ENCODE data around the gene MOGAT2.
"Not testable (repeated sequence)": the region's sequence is repeated elsewhere in the genome, so short reads cannot be mapped to it uniquely, and the experiment has no call there.

The MOGAT2 gene

DNA sequence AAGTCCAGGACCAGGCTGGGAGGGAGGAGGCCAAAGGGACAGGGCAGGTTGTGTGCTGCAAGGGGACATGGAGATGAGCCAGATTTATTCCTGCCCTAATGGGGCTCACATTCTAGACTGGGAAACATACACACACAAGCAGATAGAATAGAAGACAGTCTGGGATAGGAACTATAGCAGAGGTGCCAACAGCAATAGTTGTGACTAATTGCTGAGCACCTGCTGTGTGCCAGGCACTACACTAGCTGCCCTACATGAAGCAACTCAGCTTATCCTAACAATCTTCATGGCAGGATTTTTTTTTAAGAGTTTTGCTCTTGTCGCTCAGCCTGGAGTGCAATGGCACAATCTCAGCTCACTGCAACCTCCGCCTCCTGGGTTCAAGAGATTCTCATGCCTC, 11.4 kb downstream of the MOGAT2 start:
- no peaks in the 10 kb centered on the region for H3K9me3 ChIP-seq (ENCODE audit: low read length)
- no peak overlapping the region for H3K4me3 ChIP-seq (ENCODE audit: low read length)
- no peak overlapping the region for H2AFZ ChIP-seq (ENCODE audit: low read depth, low read length)
- H3K27me3 ChIP-seq (ENCODE audit: insufficient read depth, low read length), result peaks cover 2% of the 10 kb centered on the region
- H3K36me3 ChIP-seq (ENCODE audit: insufficient read depth, low read length), result no peaks in the 10 kb centered on the region
- no peaks in the 10 kb centered on the region for H3K4me1 ChIP-seq (ENCODE audit: insufficient read depth, low read length)

DNA sequence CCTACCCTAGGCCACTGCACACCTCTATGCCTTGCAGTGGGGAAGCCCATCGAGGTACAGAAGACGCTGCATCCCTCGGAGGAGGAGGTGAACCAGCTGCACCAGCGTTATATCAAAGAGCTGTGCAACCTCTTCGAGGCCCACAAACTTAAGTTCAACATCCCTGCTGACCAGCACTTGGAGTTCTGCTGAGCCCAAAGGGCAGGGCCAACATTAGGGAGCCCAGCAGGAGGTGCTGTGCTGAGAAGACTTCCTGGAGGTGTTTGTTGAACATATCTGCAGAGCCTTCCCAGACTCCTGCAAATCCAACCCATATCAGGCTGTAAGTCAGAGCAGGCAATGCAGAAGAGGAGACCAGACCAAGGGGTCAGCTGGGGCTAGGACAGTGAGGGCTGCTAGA, 13.5 kb downstream of the MOGAT2 start:
- H2AFZ ChIP-seq (ENCODE audit: low read depth, low read length), result no peak overlapping the region
- peaks cover 2% of the 10 kb centered on the region for H3K27me3 ChIP-seq (ENCODE audit: insufficient read depth, low read length)
- H3K4me1 ChIP-seq (ENCODE audit: insufficient read depth, low read length), result no peaks in the 10 kb centered on the region
- H3K4me3 ChIP-seq (ENCODE audit: low read length), result no peak overlapping the region
- no peaks in the 10 kb centered on the region for H3K9me3 ChIP-seq (ENCODE audit: low read length)
- no peaks in the 10 kb centered on the region for H3K36me3 ChIP-seq (ENCODE audit: insufficient read depth, low read length)

DNA sequence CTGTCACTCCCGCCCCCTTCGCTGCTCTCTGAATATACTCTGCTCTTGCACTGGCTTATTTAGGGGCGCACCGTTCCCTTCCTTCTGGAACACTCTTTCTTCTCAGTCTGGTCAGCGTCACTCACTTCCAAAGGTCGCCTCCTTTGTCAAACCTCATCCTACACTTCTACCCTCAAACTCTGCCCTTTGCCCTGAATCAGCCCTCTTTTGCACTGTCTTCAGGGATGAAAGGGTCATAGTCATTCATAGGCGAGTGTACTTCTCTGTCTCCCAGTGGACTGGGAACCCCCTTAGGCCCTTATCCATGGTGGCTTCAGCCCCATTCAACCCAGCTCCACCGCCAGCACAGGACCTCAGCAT, 15.4 kb downstream of the MOGAT2 start:
- H3K4me1 ChIP-seq (ENCODE audit: insufficient read depth, low read length), result no peaks in the 10 kb centered on the region
- no peaks in the 10 kb centered on the region for H3K27me3 ChIP-seq (ENCODE audit: insufficient read depth, low read length)
- no peak overlapping the region for H2AFZ ChIP-seq (ENCODE audit: low read depth, low read length)
- H3K4me3 ChIP-seq (ENCODE audit: low read length), result no peak overlapping the region
- no peaks in the 10 kb centered on the region for H3K9me3 ChIP-seq (ENCODE audit: low read length)
- H3K36me3 ChIP-seq (ENCODE audit: insufficient read depth, low read length), result no peaks in the 10 kb centered on the region

DNA sequence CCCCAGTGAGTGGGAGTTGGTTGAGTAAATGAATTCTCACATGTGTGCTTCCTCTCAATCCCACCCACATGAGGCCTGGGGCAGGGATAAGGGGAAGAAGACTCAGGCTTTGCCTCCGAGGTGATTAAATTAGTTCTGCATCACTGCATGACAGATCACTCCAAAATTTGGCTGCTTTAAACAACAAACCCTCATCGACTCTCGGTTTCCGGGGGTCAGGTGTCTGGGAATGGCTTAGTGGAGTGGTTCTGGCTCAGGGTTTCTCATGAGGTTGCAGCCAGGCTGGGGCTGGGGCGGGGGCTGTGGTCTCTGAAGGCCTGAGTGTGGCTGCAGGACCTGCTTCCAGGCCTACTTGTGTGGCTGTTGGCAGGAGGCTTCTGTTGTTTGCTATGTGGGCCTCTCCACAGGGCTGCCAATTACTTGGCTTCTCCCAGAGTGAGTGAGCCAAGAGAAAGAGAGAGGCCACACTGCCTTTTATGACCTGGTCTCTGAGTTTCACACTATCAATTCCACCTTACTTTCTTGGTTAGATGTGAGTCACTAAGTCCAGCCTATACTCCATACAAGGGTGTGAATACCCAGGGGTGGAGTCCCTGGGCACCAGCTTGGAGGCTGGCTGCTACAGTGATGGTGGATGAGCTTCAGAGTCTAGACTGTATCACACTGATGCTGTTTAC, 15.9 kb downstream of the MOGAT2 start:
- Histone ChIP-seq H3K27me3 (ENCODE audit: insufficient read depth, low read length) (no peaks in the 10 kb centered on the region), H3K4me1 (ENCODE audit: insufficient read depth, low read length) (no peaks in the 10 kb centered on the region), H2AFZ (ENCODE audit: low read depth, low read length) (no peak overlapping the region), H3K4me3 (ENCODE audit: low read length) (no peak overlapping the region), H3K36me3 (ENCODE audit: insufficient read depth, low read length) (no peaks in the 10 kb centered on the region), H3K9me3 (ENCODE audit: low read length) (no peaks in the 10 kb centered on the region)

DNA sequence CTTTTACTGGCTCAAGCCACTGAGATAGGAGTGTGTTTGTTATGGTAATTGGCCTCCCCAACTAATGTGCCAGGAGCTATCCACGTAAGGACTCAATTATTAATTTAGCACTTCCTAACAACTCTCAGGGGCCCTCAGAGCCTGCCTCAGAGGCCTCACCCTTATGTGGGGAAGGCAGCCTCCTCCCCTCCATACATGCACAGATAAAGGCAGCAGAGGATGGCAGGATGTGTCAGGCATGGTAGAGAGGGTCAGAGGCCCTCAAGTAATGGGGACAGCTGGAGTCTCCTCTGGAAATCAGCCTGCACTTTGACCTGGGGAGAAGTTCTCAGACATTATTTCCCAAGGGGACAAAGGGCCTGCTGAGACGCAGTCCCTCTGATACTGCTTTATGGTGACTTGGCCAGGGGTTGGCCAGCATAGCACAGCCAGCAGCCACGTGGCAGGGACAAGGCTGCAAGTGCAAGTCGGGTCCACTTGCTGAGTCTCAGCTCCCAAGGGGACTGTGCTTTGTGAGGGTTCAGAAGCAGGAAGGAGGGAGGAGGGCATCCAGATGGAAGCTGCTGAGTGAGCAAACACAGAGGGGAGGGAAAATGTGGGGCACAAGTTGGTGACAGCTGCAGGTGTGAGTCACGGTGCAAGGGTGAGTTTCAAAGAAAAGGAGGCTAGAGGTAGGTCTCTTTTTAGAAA, 17.0 kb downstream of the MOGAT2 start:
- Histone ChIP-seq H3K4me3 (ENCODE audit: low read length) (no peak overlapping the region), H3K27me3 (ENCODE audit: insufficient read depth, low read length) (no peaks in the 10 kb centered on the region), H3K36me3 (ENCODE audit: insufficient read depth, low read length) (no peaks in the 10 kb centered on the region)

DNA sequence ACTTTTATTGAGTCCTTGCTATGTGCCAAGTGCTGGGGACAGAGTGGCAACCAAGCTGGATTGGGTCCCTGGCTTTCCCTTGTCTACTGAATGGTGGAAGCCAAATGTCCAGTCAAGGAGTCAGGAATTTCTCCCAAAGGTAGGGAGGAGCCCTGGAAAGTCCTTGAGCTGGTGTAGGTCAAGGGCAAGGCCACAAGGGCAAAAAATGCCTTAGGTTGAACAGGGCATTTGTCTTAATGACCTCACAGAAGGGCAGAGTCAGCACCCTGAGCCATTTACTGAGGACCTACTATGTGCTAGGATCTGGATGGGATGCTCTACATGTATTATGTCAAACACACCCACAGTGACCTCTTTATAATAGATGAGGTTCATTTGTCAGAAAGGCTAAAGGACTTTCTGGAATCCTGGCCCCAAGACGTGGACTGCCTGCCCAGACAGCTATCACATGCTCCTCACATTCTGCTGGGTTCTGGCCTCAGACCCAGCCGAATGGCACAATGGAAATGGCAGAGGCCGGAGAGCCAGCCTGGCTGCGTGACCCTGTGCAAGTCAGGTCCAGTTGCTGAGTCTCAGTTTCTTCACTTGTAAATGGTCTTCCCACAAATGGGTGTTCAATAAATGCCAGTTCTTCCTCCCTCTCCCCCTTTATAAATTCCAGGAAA, 17.7 kb downstream of the MOGAT2 start:
- no peaks in the 10 kb centered on the region for H3K27me3 ChIP-seq (ENCODE audit: insufficient read depth, low read length)
- no peak overlapping the region for H3K4me3 ChIP-seq (ENCODE audit: low read length)

More for the DNA sequence above, 17.0 kb downstream of the MOGAT2 start:
- Histone ChIP-seq H3K4me1 (ENCODE audit: insufficient read depth, low read length) (no peaks in the 10 kb centered on the region), H3K9me3 (ENCODE audit: low read length) (no peaks in the 10 kb centered on the region), H2AFZ (ENCODE audit: low read depth, low read length) (no peak overlapping the region)

DNA sequence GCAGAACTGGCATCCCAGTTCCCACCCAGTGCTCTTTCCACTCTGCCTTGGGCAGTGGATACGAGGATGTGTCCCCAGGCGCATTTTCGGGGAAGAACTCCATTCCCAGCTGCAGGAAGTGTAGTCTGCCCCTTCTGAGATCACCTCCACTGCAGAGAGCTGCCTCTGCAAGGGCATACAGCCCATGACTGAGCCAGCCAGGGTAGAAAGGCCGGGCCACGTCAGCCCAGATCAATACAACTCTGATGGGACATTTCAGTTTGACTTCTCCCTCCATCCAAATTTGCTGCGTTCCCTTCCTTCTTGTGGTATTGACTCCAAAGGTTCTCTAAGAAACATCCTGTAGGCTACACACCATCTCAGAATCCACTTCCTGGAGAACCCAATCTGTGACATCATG, 19.7 kb downstream of the MOGAT2 start:
- no peaks in the 10 kb centered on the region for H3K9me3 ChIP-seq (ENCODE audit: low read length)
- H3K27me3 ChIP-seq (ENCODE audit: insufficient read depth, low read length), result no peaks in the 10 kb centered on the region
- H3K36me3 ChIP-seq (ENCODE audit: insufficient read depth, low read length), result no peaks in the 10 kb centered on the region
- no peak overlapping the region for H3K4me3 ChIP-seq (ENCODE audit: low read length)
- no peaks in the 10 kb centered on the region for H3K4me1 ChIP-seq (ENCODE audit: insufficient read depth, low read length)
- no peak overlapping the region for H2AFZ ChIP-seq (ENCODE audit: low read depth, low read length)

More for the DNA sequence above, 17.7 kb downstream of the MOGAT2 start:
- Histone ChIP-seq H2AFZ (ENCODE audit: low read depth, low read length) (no peak overlapping the region), H3K9me3 (ENCODE audit: low read length) (no peaks in the 10 kb centered on the region), H3K36me3 (ENCODE audit: insufficient read depth, low read length) (no peaks in the 10 kb centered on the region), H3K4me1 (ENCODE audit: insufficient read depth, low read length) (no peaks in the 10 kb centered on the region)

DNA sequence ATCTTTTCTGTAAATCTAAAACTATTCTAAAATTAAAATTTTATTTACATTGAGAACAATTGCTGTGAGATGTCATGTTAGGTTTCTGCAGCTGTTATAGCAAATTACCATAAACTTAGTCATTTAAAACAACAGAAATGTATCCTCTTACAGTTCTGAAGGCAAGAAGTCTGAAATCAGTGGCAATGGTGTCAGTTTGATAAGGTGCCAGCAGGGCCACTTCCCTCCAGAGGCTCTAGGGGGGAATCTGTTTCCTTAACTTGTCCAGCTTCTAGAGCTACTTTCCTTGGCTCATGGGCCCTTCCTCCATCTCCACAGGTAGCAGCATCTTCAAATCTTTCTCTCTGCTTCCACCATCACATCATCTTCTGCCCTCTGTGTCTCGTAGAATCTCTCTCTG, 23.0 kb downstream of the MOGAT2 start:
- Histone ChIP-seq H3K36me3 (ENCODE audit: insufficient read depth, low read length) (no peaks in the 10 kb centered on the region), H3K4me1 (ENCODE audit: insufficient read depth, low read length) (no peaks in the 10 kb centered on the region), H3K4me3 (ENCODE audit: low read length) (no peak overlapping the region), H2AFZ (ENCODE audit: low read depth, low read length) (no peak overlapping the region), H3K27me3 (ENCODE audit: insufficient read depth, low read length) (no peaks in the 10 kb centered on the region), H3K9me3 (ENCODE audit: low read length) (no peaks in the 10 kb centered on the region)

DNA sequence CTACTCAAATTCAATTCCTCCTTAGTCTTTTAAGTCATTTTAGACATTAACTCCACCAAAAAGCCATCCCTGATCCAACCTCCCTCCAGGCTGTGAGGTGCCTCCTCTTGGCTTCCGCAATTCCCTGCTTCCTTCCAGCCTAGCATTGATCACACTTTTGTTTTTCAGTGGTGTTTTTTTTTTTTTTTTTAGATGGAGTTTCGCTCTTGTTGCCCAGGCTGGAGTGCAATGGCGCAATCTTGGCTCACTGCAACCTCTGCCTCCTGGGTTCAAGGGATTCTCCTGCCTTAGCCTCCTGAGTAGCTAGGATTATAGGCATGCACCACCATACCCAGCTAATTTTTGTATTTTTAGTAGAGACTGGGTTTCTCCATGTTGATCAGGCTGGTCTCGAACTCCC, 25.5 kb downstream of the MOGAT2 start:
- not testable (repeated sequence) for H2AFZ ChIP-seq (ENCODE audit: low read depth, low read length); H3K36me3 ChIP-seq (ENCODE audit: insufficient read depth, low read length); H3K9me3 ChIP-seq (ENCODE audit: low read length); H3K4me1 ChIP-seq (ENCODE audit: insufficient read depth, low read length); H3K27me3 ChIP-seq (ENCODE audit: insufficient read depth, low read length); H3K4me3 ChIP-seq (ENCODE audit: low read length)

DNA sequence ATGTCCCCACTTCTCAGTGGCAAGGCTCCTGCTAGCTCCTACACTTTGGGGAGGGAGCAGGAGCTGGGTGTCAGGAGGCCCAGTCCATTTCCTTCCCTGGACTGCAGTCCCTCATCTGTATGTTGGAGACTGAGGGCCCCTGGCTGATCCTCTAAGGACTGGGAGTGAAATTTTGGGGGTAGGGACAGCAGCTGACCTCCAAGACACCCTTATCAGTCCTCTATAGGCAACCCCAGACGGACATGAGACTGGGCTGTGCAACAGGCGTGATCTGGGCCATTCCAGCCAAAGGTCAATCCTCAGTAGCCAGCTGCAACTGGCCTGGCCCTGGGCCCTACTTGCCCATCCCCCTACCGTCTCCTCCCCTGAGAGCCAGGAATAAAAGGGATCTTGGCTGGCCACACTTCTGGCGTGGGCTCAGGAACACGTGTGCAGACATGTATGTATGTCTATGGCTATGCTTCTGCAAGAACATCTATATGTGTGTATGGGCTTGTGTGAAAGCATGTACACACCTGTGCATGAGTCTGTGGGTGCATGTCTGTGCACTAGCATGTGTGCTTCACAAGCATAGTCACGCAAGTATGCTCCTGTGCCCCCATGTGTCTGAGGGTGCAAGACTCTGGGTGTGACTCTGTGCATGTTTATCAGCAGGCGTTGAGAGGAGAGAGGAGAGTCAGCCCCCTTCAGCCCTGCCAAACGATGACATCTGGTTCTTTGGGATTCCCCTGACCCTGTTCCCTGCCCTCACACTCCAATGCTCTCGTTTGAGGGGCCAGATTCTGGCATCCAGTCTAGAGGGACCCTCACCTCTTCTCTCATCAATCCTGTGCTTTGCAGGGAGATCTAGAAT, 26.3 kb downstream of the MOGAT2 start:
- H3K27me3 ChIP-seq (ENCODE audit: insufficient read depth, low read length), result no peaks in the 10 kb centered on the region
- H2AFZ ChIP-seq (ENCODE audit: low read depth, low read length), result no peak overlapping the region
- no peaks in the 10 kb centered on the region for H3K4me1 ChIP-seq (ENCODE audit: insufficient read depth, low read length)
- H3K9me3 ChIP-seq (ENCODE audit: low read length), result no peaks in the 10 kb centered on the region
- H3K4me3 ChIP-seq (ENCODE audit: low read length), result no peak overlapping the region
- no peaks in the 10 kb centered on the region for H3K36me3 ChIP-seq (ENCODE audit: insufficient read depth, low read length)

DNA sequence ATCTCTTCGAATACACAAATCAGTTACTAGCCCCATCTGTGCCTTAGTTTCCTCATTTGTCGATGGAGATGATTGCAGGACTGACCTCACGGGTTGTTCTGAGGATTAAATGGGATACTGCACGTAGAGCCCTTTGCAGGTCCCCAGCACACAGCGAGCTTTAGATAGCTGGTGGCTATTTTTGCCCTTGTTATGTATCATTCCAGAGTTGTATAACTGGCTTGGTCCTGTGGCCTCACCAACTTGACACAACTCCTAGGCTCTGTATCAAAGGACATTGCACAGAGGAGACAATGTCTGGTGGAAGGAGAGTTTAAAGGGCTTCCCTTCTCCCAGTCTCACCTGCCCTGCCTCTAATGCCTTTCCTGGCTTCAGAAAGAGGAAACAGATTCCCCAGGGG, 28.2 kb downstream of the MOGAT2 start:
- Histone ChIP-seq H3K36me3 (ENCODE audit: insufficient read depth, low read length) (no peaks in the 10 kb centered on the region), H3K9me3 (ENCODE audit: low read length) (no peaks in the 10 kb centered on the region), H3K4me1 (ENCODE audit: insufficient read depth, low read length) (no peaks in the 10 kb centered on the region), H3K4me3 (ENCODE audit: low read length) (no peak overlapping the region), H2AFZ (ENCODE audit: low read depth, low read length) (no peak overlapping the region), H3K27me3 (ENCODE audit: insufficient read depth, low read length) (no peaks in the 10 kb centered on the region)

DNA sequence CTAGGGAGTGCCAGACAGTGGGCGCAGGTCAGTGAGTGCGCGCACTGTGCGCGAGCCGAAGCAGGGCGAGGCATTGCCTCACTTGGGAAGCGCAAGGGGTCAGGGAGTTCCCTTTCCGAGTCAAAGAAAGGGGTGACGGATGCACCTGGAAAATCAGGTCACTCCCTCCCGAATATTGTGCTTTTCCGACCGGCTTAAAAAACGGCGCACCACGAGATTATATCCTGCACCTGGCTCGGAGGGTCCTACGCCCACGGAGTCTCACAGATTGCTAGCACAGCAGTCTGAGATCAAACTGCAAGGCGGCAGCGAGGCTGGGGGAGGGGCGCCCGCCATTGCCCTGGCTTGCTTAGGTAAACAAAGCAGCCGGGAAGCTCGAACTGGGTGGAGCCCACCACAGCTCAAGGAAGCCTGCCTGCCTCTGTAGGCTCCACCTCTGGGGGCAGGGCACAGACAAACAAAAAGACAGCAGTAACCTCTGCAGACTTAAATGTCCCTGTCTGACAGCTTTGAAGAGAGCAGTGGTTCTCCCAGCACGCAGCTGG, 31.2 kb downstream of the MOGAT2 start:
- not testable (repeated sequence) for H3K4me3 ChIP-seq (ENCODE audit: low read length)

DNA sequence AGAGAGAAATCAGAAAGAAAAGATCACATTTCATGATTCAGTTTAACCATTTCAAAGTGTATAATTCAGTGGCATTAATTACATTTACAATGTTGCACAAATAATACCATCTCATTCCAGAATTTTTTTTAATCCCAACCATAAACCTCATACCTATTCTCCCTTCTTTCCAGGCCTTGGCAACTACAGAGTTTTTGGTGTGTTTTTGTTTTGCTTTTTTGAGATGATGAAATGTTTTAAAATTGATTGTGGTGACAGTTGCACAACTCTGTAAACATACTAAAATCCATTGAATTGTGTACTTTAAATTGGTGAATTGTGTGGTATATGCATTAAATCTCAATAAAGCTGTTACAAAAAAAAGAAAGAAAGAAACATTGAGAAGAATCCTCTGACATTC, 37.3 kb downstream of the MOGAT2 start:
- H3K36me3 ChIP-seq (ENCODE audit: insufficient read depth, low read length); H3K27me3 ChIP-seq (ENCODE audit: insufficient read depth, low read length); H2AFZ ChIP-seq (ENCODE audit: low read depth, low read length); H3K4me3 ChIP-seq (ENCODE audit: low read length); H3K4me1 ChIP-seq (ENCODE audit: insufficient read depth, low read length); H3K9me3 ChIP-seq (ENCODE audit: low read length): not testable (repeated sequence)

More for the DNA sequence above, 31.2 kb downstream of the MOGAT2 start:
- H3K36me3 ChIP-seq (ENCODE audit: insufficient read depth, low read length); H3K9me3 ChIP-seq (ENCODE audit: low read length); H2AFZ ChIP-seq (ENCODE audit: low read depth, low read length); H3K4me1 ChIP-seq (ENCODE audit: insufficient read depth, low read length); H3K27me3 ChIP-seq (ENCODE audit: insufficient read depth, low read length): not testable (repeated sequence)
